NCI-H1436 (cell line): ENCODE data around the gene SPATA2L.

ENCODE experiments used
- DNase-seq: peaks from one replicate; lab custom pipeline; 2025; lab: John Stamatoyannopoulos, UW

SPATA2L gene

DNA sequence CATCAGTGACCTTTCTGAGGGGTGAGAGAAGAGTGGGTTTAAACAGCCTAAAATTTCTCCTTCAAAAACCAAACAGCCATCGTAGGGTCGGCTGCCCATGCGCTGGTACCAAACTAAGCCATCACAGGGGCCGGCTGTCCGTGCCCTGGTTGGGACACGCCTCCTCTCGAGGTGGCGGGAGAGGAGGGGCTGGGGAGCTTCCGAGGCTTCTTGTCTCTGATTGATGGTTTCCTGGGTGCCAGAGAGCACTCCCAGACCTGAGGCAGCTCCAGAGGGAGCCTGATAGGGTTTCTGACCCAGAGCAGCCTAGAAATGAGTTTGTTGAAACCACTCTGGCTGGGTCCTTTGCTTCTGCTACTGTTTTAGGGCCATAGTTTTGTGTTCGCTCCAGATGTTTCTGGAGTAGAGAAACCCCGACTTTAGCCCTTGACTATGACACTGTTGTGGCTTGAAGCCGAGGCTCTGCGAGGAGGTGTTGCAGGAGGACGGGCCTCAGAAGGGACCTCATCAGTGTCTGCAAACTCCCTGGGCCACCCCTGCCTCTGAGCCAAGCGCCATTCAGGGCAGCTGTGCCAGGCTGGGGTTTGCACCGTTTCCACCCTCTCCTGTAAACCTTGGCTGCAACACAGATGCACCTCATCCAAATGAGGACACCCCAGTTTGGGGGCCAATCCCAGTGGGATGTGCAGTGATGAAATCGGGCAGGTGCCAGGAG, 26.1 kb upstream of the SPATA2L start:
- no peak for DNase-seq

- no peak for DNase-seq
Observed at GRCh38 chr16:89723279-89724250, 22.1 kb upstream of the SPATA2L start.

GRCh38 chr16:89722392-89723278, 21.1 kb upstream of the SPATA2L start:
- DNase-seq, result no peak

DNA sequence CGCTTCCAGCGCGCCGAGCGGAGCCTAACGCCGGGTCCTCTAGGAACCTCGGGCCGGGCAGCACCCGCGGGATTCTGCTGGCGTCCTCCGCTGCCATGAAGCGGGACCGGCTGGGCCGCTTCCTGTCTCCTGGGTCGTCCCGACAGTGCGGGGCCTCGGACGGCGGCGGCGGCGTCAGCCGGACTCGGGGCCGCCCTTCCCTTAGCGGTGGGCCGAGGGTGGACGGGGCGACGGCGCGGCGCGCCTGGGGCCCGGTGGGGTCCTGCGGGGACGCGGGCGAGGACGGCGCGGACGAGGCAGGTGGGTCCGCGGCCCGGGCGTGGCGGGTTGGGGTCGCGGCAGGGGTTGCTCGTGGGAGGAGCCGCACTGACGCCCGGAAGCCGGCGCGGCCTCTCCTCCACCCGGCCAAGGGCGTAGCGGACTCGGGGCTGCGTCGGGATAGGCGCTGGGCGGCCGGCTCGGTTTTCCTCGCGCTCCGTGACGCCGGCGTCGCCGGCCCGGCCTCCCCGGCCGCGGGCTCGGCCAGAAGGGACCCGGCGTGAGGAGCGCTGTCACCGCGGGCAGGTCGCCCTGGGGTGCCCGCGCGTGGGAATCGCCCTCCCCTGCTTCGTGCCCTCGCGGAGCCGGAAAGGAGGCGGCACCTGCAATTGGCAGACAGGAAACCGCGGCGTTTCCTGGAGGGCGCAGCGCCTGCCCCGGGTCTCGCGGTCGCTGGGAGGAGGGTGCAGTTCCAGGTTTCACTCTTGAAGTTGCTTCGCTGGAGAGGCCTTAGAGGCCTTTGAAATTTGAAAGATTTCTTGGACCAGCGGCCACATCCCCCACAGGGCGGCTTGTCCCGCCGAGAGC, 20.3 kb upstream of the SPATA2L start:
- DNase-seq, result peak; percentile 11

DNA sequence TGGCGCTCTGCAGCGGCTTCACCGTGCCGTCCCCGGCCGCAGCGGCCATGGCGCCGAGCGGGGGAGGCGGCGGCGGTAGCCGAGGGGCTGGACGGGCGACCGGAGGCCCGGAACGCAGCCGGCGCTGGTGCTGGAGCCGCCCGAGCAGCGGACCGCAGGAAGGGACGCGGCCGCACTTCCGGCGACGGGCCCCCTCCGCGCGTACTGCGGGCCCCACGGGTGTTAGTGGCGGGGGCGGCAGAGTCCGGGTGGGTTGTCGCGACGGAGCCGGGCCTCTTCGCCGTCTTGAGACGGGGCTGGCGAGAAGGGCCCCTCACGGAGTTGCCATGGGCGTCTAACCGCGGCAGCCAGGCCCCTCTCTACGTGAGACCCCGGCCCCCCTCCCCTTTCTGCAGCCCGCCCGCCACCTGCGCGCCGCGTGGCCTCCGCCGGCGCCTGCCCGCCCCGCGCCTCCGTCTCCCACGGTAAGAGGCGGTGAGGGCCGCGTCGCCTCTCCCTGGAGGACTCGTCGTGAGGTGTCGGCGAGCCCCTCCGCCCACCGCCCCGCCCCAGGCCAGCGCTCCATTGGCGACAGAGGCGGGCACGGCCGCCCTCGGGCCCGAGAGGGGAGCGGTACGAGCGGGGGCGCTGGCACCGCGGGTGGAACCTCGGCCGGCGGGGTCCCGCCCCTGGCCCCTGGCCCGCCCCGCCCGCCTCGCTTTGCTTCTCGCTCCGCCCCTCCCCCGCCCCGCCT, 19.5 kb upstream of the SPATA2L start, which contains the start of the genes VPS9D1 and ZNF276:
TSS of gene VPS9D1 (minus strand) at position 86 of the 733 bp plus-strand sequence. CDS start at position 49, 37 bp downstream.
TSS of gene ZNF276 (plus strand) at position 725 of the 733 bp plus-strand sequence. CDS start 104 bp downstream, outside the sequence.
- peak; percentile 81 for DNase-seq

DNA sequence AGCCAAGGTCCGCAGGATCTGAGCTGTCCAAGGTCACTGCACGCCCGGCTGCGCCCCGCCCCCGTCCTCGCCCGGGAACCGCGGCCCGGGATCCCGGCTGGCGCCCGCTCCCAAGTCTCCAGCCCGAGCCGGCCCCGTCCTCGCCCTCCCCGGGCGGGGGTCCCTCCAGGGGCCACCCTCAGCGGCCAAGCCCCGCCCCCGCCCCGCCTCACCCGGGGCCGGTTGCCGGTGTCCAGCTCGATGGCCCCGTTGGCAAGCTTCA, 19.0 kb upstream of the SPATA2L start:
- DNase-seq, result no peak

- no peak for DNase-seq
Observed at GRCh38 chr16:89717688-89718505, 16.4 kb upstream of the SPATA2L start.

- no peak for DNase-seq
Observed at GRCh38 chr16:89716916-89717687, 15.6 kb upstream of the SPATA2L start.

DNA sequence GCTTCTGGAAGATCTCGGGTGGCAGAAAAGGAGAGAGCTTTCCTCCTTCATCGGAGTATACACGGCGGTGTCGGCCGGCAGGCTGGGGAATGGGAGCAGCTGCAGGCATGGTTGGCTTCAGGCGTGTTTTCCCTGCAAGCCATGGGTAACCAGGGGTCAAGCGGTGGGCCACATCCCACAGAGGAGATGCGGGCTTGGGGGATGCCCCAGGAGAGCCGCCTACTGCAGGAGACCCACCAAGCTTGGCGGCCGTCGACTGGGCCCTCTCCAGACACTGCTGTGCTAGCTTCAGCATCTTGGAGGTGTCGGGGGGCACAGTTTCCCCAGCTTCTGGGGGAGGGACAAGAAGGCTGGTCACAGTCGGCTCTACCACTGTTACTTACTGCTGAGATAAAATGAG, 15.0 kb upstream of the SPATA2L start:
- DNase-seq, result no peak

- no peak for DNase-seq
Observed at GRCh38 chr16:89712274-89712781, 10.8 kb upstream of the SPATA2L start.

- DNase-seq, result no peak
Observed at GRCh38 chr16:89711601-89712273, 10.2 kb upstream of the SPATA2L start.

DNA sequence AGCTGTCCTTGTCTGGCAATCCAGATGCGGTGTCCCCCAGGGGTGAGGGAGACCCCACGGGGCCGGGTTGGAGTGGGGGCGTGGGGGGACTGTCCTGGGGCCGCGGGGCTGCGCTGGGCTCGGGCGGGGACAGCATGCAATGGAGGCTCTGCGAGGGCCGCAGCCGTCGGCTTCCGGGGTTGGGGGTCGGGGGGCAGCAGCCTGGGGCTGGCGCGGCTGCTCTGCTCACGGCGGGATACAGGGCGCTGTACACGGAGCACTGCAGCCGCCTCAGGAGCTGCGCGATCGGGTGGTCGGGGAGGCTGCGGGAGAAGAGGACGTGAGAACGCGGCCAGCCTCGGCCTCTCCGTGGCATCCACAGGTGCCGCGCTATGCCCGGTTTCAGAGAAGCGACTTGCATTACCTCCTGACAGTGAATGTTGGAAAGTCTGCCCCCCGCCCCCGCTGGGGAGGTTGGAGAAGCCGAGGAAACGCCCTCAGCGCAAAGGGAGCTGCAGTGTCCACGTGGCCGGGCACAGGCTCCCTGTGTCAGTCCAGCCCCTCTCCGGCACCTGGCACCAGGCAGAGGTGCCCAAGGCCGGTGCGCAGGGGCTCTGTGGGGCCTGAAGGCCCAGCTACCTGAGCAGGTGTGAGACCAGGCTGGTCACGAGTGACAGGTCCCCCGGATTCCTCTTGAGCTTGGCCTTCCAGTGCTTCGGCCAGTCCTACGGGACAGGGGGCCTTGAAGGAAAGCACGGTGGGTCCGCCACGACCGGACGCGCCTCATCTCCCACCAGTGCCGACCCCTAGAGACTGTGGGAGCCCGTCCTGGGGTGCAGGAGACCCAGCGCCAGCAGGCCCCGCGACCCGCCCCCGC, 9.4 kb upstream of the SPATA2L start:
- no peak for DNase-seq

GRCh38 chr16:89709716-89710432, 8.4 kb upstream of the SPATA2L start:
- DNase-seq, result no peak

- no peak for DNase-seq
Observed at GRCh38 chr16:89709166-89709565, 7.7 kb upstream of the SPATA2L start.

- no peak for DNase-seq
Observed at GRCh38 chr16:89708481-89708931, 7.0 kb upstream of the SPATA2L start.

DNA sequence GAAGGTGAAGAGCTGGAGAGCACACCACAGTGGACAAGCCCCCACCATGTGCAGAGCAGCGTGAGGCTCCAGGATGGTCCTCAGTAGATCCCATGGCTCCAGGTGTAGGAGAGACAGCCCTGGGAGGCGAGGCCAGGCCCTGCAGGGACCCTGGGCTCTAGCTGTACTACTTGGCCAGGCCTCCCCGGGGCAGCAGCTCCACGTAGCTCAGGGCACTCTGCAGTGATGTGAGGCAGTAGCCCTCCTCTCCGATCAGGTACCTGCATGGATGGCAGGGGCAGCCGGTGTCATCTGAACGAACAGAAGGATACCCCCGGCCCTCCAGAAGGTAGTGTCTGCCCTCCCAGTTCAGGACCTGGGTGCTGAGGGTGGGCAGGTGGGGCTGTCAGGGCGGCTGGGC, 6.2 kb upstream of the SPATA2L start:
- no peak for DNase-seq
